ENCODE results near the gene SLC22A16. TPM values are rescaled to one million over a fixed set of nuclear protein-coding genes. Genes with fewer than 3 reads are reported as not detected.
A peak's percentile ranks its signal among the peaks of the same experiment; 100 is the strongest.

The SLC22A16 gene
- total RNA-seq, 1 donor from 2014 or later: not detected

DNA sequence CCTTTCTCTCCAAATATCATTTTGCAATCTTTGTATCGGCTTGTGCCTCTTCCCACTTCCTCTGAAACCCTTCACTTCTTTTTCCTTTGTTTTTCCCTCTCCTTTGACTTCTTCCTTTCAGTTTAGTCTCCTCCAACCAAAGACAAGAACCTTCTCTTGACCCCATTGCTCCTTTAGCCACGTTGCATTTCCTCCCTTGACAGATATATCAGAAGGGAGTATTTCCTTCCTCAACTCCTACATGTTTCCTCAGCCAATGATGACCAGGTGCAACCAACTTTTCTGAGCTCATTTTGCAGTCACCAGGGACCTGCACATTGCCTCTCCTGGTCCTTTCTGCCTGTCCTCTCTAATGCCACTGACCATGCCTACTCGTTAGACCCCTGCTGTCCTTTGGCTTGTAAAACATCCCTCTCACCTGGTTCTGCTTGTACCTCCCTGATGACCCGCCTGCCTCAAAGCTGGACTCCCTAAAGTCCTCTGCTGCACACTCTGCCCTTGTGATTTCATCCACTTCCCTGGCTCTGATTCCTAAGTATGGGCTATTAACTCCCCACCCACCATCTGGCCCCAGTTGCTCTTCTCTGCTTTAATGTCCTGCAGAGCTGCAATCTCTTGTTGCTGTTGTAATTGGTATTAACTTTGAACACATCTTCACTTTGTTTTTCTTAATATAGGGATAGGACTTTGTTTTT lies 27.4 kb downstream of the SLC22A16 start:
- no peak for DNase-seq (ENCODE audit: low read depth)

DNA sequence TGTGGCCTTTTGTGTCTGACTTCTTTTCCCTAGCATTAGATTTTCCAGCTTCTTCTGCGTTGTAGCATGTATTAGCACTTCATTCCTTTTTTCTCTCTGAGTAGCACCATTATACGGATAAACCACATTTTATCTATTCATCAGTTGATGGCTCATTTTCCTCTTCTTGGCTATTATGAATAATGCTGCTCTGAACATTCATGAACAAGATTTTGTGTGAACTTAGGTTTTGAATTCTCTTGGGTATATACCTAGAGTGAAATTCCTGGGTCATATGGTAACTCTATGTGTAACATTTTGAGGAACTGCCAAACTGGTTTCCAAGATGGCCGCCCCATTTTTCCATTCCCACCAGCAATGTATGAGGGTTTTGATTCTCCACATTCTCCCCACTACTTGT lies 28.7 kb downstream of the SLC22A16 start:
- DNase-seq (ENCODE audit: low read depth): no peak

GRCh38 chr6:110446405-110446804 lies 30.0 kb downstream of the SLC22A16 start:
- no peak for DNase-seq (ENCODE audit: low read depth)

DNA sequence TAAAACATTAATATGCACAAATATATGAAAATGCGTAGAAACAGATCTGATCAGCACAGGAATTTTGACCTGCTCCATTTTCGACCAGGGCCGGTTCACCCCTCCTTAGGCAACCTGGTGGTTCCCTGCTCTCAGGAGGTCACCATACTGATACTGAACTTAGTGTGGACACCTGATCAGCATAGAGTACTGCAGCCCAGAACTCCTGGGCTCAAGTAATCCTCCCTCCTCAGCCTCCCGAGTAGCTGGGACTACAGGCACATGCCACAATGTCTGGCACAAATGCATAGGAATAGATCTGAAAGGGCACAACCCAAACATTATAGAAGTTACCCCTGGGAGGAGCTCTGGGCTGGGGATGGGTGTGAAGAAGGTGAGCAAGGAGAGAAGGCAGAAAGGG lies 36.4 kb downstream of the SLC22A16 start:
- no peak for DNase-seq (ENCODE audit: low read depth)

- DNase-seq (ENCODE audit: low read depth): no peak
Measured at GRCh38 chr6:110439356-110439755, 37.1 kb downstream of the SLC22A16 start.

DNA sequence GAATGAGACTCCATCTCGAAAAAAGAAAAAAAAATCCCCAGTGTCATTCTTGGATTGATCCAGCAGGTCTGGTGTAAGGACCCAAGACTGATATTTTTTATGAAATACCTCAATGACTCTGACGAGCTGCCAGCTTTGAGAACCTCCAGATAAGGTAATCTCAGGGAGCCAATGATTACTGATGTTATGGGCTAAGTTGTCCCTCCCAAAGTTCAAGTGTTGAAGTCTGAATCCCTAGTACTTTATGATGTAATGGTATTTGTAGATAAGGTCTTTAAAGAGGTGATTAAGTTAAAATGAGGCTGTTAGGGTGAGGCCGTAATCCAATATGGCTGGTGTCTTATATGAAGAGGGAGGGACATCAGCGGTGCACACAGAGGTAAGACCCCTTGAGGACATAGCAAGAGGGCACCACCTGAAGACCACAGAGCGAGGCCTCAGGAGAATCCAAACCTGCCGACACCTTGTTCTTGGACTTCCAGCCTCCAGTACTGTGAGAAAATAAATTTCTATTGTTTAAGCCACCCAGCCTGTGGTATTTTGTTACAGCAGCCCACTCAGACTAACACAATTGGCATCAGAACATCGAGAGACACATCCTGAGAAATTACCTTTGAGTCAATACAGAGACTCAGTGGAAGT lies 41.3 kb downstream of the SLC22A16 start:
- no peak for DNase-seq (ENCODE audit: low read depth)

DNA sequence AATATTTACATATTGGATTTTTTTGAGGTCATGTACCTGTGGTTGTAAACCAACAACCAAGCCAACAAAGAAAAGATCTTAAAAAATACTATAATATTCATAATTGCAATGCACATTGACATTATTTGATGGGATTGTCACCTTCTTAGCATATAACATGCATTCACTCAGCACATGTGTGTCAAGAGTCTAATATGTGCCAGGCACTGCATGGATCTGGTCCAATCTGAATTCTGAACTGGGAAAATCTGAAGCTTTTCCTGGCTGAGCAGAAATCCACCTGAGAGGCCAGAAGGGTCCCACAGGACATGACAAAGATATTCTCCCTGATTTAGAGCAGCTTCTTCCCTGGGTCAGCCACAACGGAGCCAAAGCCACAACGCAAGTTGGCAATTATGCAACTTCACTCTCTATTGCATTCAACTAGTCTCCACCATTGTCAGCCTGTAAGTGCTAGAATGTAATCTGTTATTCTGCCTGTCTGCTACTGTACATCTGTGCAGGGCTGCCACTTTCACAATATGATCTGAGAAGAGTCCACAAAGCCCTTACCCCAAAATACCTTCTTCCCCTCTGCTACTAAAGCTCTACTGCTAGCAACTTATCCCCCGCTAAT lies 44.0 kb downstream of the SLC22A16 start:
- no peak for DNase-seq (ENCODE audit: low read depth)

GRCh38 chr6:110430741-110431140 lies 45.7 kb downstream of the SLC22A16 start:
- DNase-seq (ENCODE audit: low read depth): no peak

- DNase-seq (ENCODE audit: low read depth): no peak
Measured at GRCh38 chr6:110430236-110430635, 46.2 kb downstream of the SLC22A16 start.

- no peak for DNase-seq (ENCODE audit: low read depth)
Measured at GRCh38 chr6:110428153-110428552, 48.3 kb downstream of the SLC22A16 start.

DNA sequence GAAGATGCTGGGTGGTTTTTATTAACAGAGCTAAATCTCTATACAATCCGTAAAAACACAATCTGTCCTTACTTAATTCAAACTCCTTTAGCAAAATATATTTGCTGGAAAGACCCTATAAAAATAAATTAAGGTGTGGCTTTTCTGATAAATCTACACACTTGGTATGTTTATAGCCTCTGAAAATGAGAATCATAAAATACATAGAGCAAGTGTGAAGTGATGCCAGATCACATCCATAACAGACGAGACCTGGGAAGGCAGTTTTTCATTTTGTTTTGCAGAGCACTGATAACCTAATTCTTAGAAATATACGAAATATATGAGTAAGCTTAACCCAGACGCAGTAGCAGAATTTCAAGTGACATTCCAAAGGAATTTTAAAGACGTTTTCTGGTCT lies 50.6 kb downstream of the SLC22A16 start:
- no peak for DNase-seq (ENCODE audit: low read depth)

DNA sequence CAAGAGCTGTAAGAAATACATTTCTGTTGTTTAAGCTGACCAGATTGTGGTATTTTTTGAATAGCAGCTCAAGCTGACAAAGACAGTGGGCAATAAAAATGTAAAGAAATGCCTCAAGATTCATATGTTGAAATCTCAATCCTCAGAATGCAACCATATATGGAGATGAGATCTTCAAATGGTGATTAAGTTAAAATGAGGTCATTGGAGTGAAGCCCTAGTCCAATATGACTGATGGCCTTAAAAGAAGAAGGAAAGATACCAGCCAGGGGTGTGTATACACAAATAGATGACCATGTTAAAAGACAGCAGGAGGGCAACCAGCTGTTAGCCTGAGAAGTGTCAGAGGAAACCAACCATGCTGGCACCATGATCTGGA lies 54.0 kb downstream of the SLC22A16 start:
- no peak for DNase-seq (ENCODE audit: low read depth)

GRCh38 chr6:110421749-110422443 lies 54.5 kb downstream of the SLC22A16 start:
- DNase-seq (ENCODE audit: low read depth): no peak

- no peak for DNase-seq (ENCODE audit: low read depth)
Measured at GRCh38 chr6:110419028-110419739, 57.2 kb downstream of the SLC22A16 start.

GRCh38 chr6:110418594-110418993 lies 57.8 kb downstream of the SLC22A16 start:
- DNase-seq (ENCODE audit: low read depth): no peak

- DNase-seq (ENCODE audit: low read depth): peak; percentile 74
Measured at GRCh38 chr6:110415086-110415916, 61.1 kb downstream of the SLC22A16 start, which contains the start of gene DDO. TSS of gene DDO (minus strand) at chr6:110415575. CDS start at chr6:110413462, 2,113 bp downstream.

- DNase-seq (ENCODE audit: low read depth): peak; percentile 11
Measured at GRCh38 chr6:110414669-110415068, 61.7 kb downstream of the SLC22A16 start.

GRCh38 chr6:110412360-110412759 lies 64.1 kb downstream of the SLC22A16 start:
- no peak for DNase-seq (ENCODE audit: low read depth)

DNA sequence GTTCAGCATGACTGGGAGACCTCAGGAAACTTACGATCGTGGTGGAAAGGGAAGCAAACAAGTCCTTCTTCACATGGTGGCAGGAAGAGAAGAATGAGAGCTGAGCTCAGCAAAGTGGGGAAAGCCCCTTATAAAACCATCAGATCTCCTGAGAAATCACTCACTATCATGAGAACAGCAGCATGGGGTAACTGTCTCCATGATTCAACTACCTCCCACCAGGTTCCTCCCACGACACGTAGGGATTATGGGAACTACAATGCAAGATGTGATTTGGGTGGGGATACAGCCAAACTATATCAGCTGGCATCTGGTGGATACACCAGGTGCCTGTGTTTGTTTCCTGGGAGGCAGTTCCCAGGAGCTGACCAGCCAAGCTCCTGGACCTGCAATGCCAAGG lies 65.9 kb downstream of the SLC22A16 start:
- DNase-seq (ENCODE audit: low read depth): no peak

DNA sequence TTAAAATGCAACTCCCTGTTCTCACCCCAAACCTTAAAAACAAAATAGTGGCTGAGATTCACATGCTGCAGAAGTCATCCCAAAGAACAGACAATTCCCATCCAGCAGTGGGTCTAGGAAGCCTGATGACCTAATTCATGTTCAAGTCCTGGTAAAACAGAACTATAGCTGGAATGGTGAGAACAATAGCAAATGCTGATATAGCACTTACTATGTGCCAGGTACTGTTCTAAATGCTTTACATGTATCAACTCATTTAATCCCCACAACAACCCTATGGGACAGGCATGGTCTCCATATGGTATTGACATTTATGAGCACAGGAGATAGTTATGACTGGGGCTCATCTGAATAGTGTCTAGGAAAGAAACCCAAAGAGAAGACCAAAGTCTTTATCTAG lies 66.6 kb downstream of the SLC22A16 start:
- DNase-seq (ENCODE audit: low read depth): no peak

DNA sequence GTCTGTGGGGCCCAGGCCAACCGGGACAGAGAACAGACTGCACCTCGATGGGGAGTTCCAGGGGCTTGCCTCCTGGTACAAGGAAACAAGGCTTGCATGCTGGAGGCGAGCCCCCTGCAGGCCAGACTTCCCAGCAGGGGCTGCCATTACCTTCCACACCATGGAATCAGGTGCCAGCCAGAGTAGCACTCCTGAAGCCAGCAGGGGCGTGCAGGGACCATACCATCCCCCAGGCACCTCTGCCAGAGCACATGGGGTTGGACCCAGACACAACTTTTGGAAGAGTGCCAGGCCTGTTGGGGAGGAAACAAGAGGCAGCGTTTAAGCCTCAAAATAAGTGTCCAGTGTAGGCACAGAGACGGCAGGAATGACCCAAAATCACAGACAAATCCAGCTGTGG lies 67.5 kb downstream of the SLC22A16 start:
- DNase-seq (ENCODE audit: low read depth): no peak
